ELR (cell line): Measurements from ENCODE around the gene CFAP20DC.
"Not testable (repeated sequence)": the region's sequence is repeated elsewhere in the genome, so short reads cannot be mapped to it uniquely, and the experiment has no call there.

Source experiments
- DNase-seq: peaks from one replicate; pipeline ENCODE4 v3.0.0-alpha.2; 2015; ENCODE audit warnings: low read depth

CFAP20DC gene

GRCh38 chr3:58696813-58697212, 353.0 kb downstream of the CFAP20DC start:
- DNase-seq = not testable (repeated sequence)

DNA sequence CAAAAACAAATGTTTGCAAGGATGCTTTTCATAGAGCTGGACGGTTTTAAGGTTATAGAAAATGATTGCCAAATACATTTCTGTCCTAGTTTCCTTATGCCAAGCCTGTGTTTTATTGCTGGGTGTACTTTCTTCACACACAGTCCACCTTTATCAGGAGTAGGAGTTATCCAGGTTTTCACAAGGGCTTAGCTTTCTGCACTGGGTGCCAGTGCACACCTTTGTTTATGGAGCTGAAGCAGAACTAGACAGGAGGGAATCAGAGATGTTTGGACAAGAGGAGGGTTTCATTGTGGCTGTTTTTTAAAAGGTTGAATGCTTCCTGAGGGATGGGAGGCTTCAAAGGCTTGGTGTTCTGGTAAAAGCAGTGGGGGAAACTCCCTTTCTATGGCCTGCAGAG, 353.7 kb downstream of the CFAP20DC start:
- no peak for DNase-seq

DNA sequence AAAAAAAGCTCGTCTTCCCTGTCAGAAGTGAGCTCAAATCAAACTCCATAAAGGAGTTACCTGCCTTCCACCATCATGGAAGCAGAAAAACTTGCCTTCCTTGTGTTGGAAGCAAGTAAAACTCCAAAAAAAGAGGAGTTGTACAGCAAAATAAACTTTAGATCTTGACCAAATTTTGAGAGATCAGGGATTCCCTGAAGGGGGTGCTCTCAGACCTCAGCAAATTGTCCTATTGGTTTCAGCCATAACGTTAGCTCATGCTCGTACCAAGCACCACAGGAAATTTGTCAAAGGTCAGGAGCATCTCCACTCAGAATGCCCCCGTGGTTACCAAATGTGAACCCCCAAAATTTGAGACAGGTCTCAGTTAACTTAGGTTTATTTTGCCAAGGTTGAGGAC, 354.5 kb downstream of the CFAP20DC start:
- not testable (repeated sequence) for DNase-seq

- no peak for DNase-seq
These were observed 355.6 kb downstream of the CFAP20DC start for GRCh38 chr3:58693940-58694850.

DNA sequence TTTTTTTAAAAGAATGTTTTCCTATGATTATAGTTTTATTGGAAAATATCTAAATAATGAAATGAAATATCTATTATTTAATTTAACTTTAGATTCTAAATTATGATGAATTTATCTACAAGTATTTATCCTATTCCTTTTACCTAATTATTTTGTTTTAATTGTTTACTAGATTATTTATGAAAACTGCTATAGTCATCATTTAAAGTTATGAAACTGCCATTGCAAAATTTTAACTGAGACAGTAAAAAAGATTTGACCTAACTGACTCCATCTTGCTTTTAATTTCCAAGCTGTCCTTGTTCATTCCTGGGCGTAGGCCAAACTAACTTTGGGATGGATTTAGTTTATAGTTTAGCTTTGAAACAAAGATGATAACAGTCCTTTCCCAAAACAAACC, 357.3 kb downstream of the CFAP20DC start:
- DNase-seq = no peak
